ENCODE measurements around the gene TMEM222.
"Not testable (repeated sequence)": the region's sequence is repeated elsewhere in the genome, so short reads cannot be mapped to it uniquely, and the experiment has no call there.

Gene TMEM222

DNA sequence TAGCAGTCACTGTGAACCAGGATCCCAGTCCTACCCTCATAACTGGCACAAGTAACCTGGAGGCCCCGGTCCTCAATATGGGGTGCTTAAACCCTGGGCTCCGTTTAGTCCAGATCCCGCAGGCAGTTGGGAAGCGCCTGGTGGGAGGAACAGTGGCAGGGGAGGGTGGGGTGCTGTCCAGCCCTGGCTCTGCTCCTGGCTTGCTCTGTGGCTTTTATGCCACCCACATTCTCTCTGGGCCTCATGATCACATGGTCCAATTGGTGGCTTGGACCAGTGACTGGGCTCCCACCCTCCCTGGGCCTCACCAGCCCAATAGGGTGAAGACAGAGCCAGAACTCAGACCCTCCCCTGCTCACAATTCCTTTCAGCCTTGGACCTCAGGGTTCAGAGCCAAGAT is 58.3 kb downstream of the TMEM222 start:
- DNase-seq (ENCODE audit: low read depth): no peak

DNA sequence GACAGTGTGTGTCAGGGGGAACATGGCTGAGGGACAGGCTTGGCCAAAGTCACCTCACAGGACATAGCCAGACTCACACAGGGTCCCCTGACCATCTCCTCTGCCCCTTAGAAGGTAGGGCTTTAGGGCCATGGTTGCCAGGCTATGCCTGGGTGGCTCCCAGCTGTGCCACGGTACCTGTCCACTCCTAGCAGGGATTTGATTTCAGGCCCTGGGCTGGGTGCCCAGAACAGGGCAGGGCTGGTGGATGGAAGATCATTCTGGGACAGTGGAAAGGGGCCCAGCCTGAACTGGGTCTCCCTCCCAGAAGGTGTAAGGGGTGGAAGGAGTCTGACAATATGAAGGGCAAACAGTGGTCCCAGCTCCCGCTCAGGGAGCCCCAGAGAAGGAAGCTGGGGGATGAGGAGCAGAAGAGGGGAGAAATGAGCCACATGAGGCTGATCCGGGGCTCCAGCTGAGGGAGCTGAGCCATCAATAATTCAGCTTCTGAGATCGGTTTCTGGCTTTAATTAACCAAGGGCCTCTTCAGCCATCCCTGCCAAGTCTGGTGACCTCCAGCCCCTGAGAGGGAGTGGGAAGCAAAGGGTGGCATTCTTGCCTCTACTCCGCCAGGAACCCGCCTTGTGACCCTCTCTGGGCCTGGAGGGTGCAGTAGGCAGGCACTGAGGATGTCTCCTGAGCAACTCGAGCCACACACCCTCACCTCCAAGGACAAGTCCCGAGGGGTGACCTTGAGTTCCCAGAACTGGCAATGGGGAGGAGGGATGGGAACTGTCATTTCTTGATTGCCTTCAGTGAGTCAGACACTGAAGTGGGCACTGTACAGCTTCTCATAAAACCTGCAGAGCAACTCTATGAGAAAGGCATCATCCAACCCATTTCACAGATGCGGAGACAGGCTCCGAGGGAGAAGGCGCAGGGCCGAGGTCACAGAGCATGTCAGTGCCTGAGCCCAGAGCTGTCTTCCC is 59.1 kb downstream of the TMEM222 start:
- no peak for DNase-seq (ENCODE audit: low read depth)

DNA sequence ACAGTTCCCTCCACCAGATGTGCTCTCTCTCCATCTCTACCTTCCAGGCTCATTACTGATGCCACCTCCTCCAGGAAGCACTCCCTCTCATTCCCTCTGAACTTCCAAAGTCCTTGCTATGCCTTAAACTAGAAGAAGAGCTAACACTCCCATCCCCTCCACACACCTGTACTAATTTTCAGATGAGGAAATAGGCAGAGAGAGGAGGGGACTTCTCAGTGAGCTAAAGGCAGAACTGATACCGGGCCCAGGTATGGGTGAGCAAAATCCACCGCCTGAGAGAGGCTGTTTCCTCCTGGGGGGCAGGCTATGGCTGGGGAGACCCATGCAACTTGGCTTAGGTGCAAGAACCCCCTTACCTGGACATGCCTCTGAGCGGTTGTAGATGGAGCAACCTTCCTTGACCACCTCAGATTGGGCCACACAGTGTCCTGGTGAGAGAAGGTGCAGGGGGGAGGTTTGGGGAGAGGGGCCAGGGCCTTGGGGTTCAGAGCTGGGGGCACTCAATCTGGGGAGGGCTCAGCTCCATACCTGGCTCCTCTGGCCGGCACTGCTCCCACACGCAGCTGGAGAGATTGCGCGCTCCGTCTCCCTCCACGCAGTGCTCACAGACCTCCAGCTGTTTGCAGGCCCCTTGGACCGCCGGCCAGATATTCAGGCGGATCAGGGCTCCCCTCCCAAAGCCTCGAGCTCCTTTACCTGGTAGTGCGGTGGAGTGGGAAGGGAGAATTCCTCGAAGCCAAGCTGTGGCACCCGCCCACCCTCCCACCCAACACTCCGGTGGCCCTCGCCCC is 60.2 kb downstream of the TMEM222 start:
- no peak for DNase-seq (ENCODE audit: low read depth)

DNA sequence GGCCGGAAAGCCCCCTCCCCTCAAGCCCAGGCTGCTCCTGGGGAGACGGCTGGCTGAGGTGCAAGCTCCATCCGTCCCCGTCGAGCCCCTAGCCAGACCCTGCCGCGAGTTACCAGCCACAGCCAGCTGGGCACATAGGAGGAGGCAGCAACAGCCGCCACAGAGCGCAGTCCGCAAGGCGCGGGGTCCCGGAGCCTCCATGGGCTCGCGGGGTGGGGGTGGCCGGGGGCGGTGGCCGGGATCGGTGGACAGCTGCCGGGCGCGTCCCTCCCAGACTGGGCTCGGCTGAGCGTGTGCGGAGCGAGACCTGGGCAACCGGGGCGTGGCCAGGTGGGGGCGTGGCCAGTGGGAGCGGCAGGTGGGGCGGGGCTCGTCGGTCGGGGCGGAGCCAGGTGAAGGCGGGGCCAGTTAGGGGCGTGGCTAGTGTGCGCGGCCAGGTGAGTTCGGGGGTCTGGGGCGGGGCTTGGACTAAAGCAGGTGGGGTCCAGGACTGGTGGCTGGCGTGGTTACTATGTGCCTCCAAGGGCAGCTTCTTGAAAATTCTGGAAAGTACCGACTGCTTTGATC is 61.2 kb downstream of the TMEM222 start, which contains the start of gene CD164L2:
Gene CD164L2 (minus strand): TSS at position 295 of the 567 bp plus-strand sequence. CDS start 94 bp downstream, at position 201.
- no peak for DNase-seq (ENCODE audit: low read depth)

DNA sequence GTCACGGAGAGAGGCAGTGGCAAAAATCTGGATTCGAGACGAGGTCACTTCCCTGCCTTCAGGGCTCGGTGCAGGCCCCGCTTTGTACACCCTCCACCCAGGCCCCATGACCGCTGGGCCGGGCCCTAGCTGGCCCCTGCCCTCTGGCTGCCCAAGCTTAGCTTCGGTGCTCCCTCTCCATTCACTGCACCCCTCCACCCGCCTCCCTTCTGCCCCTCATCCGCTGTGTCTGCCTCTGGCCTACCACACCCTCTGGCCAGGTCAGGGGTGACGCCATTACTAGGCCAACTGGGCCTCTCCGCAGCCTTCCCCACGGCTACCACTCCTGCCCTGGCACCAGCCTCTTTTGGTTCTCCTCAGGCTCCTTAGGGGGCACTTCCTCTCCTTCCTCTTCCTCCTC is 61.7 kb downstream of the TMEM222 start:
- no peak for DNase-seq (ENCODE audit: low read depth)

DNA sequence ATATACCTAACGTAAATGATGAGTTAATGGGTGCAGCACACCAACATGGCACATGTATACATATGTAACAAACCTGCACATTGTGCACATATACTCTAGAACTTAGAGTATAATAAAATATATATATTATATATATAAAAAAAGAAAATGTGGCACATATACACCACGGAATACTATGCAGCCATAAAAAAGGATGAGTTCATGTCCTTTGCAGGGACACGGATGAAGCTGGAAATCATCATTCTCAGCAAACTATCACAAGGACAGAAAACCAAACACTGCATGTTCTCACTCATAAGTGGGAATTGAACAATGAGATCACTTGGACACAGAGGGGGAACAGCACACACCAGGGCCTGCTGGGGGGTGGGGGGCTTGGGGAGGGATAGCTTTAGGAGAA is 62.8 kb downstream of the TMEM222 start:
- not testable (repeated sequence) for DNase-seq (ENCODE audit: low read depth)
